T-helper 2 cell treated with Interferon-gamma antibody and Interleukin-4, amounts not matched to agents 5 μg/mL and 100 μg/mL, for 36 hours (primary cell): ENCODE measurements around the gene NQO2.
"Not testable (repeated sequence)": the region's sequence is repeated elsewhere in the genome, so short reads cannot be mapped to it uniquely, and the experiment has no call there.

Source experiments
- DNase-seq: peaks from one replicate; pipeline ENCODE4 v3.0.0; 2021; ENCODE audit warnings: low spot score
- H3K27ac Mint-ChIP-seq: one replicate; pipeline ENCODE4 v1.8.0; 2021; ENCODE audit warnings: mild to moderate bottlenecking, mixed read lengths
- H3K27me3 Mint-ChIP-seq: one replicate; pipeline ENCODE4 v1.8.0; 2021; ENCODE audit warnings: low read depth, mixed read lengths
- H3K36me3 Mint-ChIP-seq: one replicate; pipeline ENCODE4 v1.8.0; 2021; ENCODE audit warnings: low read depth, mixed read lengths
- H3K4me1 Mint-ChIP-seq: one replicate; pipeline ENCODE4 v1.8.0; 2021; ENCODE audit warnings: low read depth, mixed read lengths
- H3K4me3 Mint-ChIP-seq: one replicate; pipeline ENCODE4 v1.8.0; 2022; ENCODE audit warnings: mild to moderate bottlenecking, moderate library complexity, mixed read lengths
- H3K9me3 Mint-ChIP-seq: one replicate; pipeline ENCODE4 v1.8.0; 2021; ENCODE audit warnings: mixed read lengths

The NQO2 gene

GRCh38 chr6:3020976-3021598 lies 21.4 kb downstream of the NQO2 start:
- not testable (repeated sequence) for H3K27ac Mint-ChIP-seq, H3K9me3 Mint-ChIP-seq, H3K27me3 Mint-ChIP-seq, H3K4me3 Mint-ChIP-seq, DNase-seq
- peaks cover 41% of the 10 kb centered on the region for H3K36me3 Mint-ChIP-seq
- peaks cover 37% of the 10 kb centered on the region for H3K4me1 Mint-ChIP-seq

GRCh38 chr6:3022765-3023662 lies 23.3 kb downstream of the NQO2 start:
- Mint-ChIP-seq H3K4me1 (peaks cover 48% of the 10 kb centered on the region), H3K9me3 (no peaks in the 10 kb centered on the region)
- peak; percentile 44 for DNase-seq

GRCh38 chr6:3023663-3024483 lies 24.2 kb downstream of the NQO2 start:
- H3K27me3 Mint-ChIP-seq, result no peaks in the 10 kb centered on the region
- peak overlapping the region; percentile 87 for H3K4me3 Mint-ChIP-seq
- peaks cover 48% of the 10 kb centered on the region for H3K4me1 Mint-ChIP-seq
- H3K36me3 Mint-ChIP-seq, result peaks cover 25% of the 10 kb centered on the region
- DNase-seq, result peak; percentile 90
- H3K9me3 Mint-ChIP-seq, result no peaks in the 10 kb centered on the region
- H3K27ac Mint-ChIP-seq, result peak overlapping the region; percentile 92

More at GRCh38 chr6:3022765-3023662, 23.3 kb downstream of the NQO2 start:
- peak overlapping the region; percentile 87 for H3K4me3 Mint-ChIP-seq
- peaks cover 30% of the 10 kb centered on the region for H3K36me3 Mint-ChIP-seq
- H3K27ac Mint-ChIP-seq, result peak overlapping the region; percentile 92
- no peaks in the 10 kb centered on the region for H3K27me3 Mint-ChIP-seq

DNA sequence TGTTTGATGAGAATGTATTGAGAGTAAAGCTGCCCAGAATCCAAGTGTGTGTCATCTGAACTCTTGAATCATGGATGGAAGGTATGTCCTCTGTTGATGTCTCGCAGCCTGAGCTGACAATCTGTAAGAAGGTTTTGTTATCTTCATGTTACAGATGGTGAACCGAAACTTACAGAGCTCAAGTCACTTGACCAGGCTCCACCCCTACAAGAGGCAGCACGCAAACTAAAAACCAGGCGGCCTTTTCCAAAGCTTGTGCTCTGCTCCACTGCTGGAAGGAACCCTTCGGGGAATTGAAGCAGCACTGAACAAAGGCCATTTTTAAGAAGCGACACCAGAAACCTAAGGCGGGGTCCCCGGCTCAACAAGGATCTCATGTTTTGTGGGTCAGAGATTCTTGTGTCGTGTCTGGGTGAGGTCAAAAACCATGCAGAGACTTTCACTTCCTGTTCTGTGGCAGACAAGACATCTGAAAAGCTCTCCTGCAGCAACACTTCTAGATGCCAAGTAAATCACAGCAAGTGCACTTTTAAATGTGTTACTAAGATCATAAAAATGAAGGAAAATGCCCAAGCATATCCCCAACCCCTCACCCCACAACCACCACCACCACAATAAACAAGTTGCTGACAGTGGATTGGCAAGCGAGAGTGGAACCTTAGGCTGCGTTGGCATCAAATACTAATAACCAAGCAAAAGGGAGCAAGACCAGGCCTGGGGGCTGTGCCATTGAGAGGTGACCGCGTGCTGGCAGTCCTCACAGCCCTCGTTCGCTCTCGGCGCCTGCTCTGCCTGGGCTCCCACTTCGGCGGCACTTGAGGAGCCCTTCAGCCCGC lies 27.3 kb downstream of the NQO2 start:
- H3K36me3 Mint-ChIP-seq, result peaks cover 8% of the 10 kb centered on the region
- no peaks in the 10 kb centered on the region for H3K9me3 Mint-ChIP-seq
- peak overlapping the region; percentile 74 for H3K4me3 Mint-ChIP-seq
- peaks cover 45% of the 10 kb centered on the region for H3K4me1 Mint-ChIP-seq
- DNase-seq, result peak; percentile 50
- H3K27ac Mint-ChIP-seq, result peak overlapping the region; percentile 87
- H3K27me3 Mint-ChIP-seq, result peaks cover 6% of the 10 kb centered on the region

DNA sequence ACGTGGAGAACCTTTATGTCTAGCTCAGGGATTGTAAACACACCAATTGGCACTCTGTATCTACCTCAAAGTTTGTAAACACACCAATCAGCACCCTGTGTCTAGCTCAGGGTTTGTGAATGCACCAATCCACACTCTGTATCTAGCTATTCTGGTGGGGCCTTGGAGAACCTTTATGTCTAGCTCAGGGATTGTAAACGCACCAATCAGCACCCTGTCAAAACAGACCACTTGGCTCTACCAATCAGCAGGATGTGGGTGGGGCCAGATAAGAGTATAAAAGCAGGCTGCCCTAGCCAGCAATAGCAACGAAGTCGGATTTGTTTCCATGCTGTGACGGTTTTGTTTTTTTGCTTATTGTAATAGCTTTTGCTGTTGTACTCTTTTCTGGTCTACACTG lies 28.5 kb downstream of the NQO2 start:
- not testable (repeated sequence) for H3K36me3 Mint-ChIP-seq, H3K27me3 Mint-ChIP-seq, DNase-seq, H3K27ac Mint-ChIP-seq, H3K4me3 Mint-ChIP-seq, H3K9me3 Mint-ChIP-seq
- peaks cover 46% of the 10 kb centered on the region for H3K4me1 Mint-ChIP-seq

GRCh38 chr6:3031857-3032640 lies 32.4 kb downstream of the NQO2 start:
- peaks cover 11% of the 10 kb centered on the region for H3K9me3 Mint-ChIP-seq
- H3K27me3 Mint-ChIP-seq, result peaks cover 22% of the 10 kb centered on the region
- H3K36me3 Mint-ChIP-seq, result peaks cover 4% of the 10 kb centered on the region
- DNase-seq, result no peak
- H3K4me1 Mint-ChIP-seq, result peaks cover 16% of the 10 kb centered on the region
- H3K4me3 Mint-ChIP-seq, result no peak overlapping the region
- H3K27ac Mint-ChIP-seq, result no peak overlapping the region

DNA sequence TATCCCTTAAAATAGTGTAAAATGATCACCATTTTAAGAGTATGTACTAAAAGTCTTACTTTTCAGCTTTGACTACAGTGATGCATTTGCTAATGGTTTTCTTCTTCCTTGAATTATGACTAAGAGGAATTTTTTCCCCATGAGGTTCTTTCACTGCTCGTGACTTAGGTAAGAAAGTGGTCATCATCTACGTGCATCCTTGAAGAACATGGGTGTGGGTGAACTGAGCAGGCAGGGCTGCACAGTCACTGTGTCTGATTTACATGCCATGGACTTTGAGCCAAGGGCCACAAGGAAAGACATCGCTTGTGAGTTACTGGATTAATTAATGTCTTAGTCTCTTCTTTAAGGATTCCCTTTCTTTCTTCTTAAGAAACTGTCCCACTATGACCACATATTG lies 33.3 kb downstream of the NQO2 start:
- DNase-seq, result no peak
- H3K27me3 Mint-ChIP-seq, result peaks cover 32% of the 10 kb centered on the region

DNA sequence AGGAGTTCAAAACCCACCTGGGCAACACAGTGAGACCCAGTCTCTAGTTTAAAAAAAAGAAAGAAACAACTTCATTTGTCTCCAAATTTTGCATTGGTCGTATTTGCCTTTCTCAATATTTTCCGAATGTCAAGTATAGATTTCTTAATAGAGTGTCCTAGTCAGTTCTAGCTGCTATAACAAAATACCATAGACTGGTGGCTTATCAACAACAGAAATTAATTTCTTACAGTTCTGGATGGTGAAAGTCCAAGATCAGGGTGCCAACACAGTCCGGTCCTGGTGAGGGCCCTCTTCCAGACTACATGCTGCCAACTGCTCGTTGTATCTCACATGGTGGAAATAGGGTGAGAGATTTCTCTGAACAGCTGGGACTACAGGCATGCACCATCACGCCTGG lies 34.0 kb downstream of the NQO2 start:
- H3K9me3 Mint-ChIP-seq, result peaks cover 11% of the 10 kb centered on the region
- H3K4me1 Mint-ChIP-seq, result peaks cover 11% of the 10 kb centered on the region
- H3K36me3 Mint-ChIP-seq, result peaks cover 4% of the 10 kb centered on the region
- peaks cover 37% of the 10 kb centered on the region for H3K27me3 Mint-ChIP-seq
- no peak overlapping the region for H3K4me3 Mint-ChIP-seq
- H3K27ac Mint-ChIP-seq, result no peak overlapping the region
- no peak for DNase-seq

More for the DNA sequence above, 33.3 kb downstream of the NQO2 start:
- no peak overlapping the region for H3K27ac Mint-ChIP-seq
- H3K4me3 Mint-ChIP-seq, result no peak overlapping the region
- H3K4me1 Mint-ChIP-seq, result peaks cover 13% of the 10 kb centered on the region
- H3K36me3 Mint-ChIP-seq, result peaks cover 4% of the 10 kb centered on the region
- H3K9me3 Mint-ChIP-seq, result peaks cover 11% of the 10 kb centered on the region

GRCh38 chr6:3035397-3035796 lies 35.7 kb downstream of the NQO2 start:
- no peak overlapping the region for H3K4me3 Mint-ChIP-seq
- DNase-seq, result no peak
- H3K9me3 Mint-ChIP-seq, result peaks cover 11% of the 10 kb centered on the region
- H3K36me3 Mint-ChIP-seq, result peaks cover 4% of the 10 kb centered on the region
- peaks cover 31% of the 10 kb centered on the region for H3K27me3 Mint-ChIP-seq
- no peak overlapping the region for H3K27ac Mint-ChIP-seq
- peaks cover 11% of the 10 kb centered on the region for H3K4me1 Mint-ChIP-seq

DNA sequence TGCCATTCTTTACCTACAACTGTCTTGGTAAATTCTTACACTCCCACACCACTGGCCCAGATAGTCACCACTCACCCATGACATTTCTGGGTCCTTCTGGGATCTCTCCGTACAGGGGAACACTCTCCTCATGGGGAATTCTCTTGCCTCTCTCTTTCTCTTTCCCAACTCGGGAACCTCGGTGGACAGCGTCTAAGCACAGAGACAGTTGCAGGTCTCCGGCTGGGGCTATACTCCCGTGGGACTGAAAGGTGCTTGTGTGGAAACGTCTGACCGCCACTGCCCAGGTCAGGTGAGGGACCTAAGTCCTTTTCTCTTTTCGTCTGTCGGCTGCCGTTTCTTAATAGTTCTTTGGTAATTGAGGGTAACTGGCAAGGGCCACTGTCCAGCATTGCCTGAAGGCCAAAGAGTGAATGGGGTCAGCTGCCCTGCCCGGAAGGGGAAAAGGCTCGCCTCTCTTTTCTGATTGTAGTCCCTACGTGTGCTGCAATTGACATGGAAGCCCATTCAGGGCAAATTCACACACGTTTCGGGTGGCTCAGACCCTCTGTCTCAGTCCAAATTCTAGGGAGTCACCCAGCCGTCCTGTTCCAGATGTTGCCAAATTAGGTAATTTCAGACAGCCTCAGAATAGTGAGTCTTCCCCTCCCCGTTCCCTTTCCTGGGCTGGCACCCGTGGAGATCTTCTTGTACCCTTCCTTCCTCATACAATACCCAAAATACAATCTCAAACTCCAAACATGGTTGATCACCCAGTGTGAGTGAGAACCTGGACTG lies 37.4 kb downstream of the NQO2 start:
- Mint-ChIP-seq H3K4me3 (no peak overlapping the region), H3K27ac (no peak overlapping the region), H3K36me3 (peaks cover 4% of the 10 kb centered on the region)

DNA sequence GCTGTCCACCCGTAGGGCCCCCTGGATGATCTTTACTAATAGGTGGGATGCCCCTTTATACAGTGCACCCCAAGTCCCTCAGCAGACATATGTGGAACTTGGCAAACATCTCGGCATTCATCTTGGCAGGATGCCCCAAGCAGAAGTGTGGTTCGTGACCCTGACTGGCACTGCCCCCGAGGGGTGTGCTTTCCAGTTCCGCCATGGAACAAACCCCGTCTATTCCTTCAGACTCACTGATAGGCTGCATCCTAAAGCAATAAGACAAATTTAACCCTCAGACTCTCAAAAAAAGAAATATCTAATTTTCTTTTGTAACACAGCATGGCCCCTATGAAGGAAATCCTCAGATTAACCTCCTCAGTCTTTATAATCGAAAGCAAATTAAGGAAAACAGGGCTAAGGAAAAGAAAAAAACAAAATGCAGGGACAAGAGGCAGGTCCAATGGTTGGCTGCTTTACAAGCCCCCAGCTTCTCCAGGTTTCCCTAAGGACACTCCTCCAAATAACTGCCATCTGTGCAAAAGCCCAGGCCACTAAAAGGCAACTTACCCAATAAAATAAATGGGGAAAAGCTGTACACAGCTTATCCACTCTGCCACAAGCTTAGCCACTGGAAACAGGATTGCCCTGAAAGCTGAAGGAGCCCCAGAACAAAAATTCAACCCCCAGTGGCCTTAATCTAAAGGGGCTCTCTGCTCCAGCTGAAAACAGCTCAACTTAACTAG lies 38.1 kb downstream of the NQO2 start:
- no peak overlapping the region for H3K27ac Mint-ChIP-seq
- peaks cover 32% of the 10 kb centered on the region for H3K27me3 Mint-ChIP-seq
- H3K4me3 Mint-ChIP-seq, result no peak overlapping the region
- H3K4me1 Mint-ChIP-seq, result no peaks in the 10 kb centered on the region
- peaks cover 4% of the 10 kb centered on the region for H3K36me3 Mint-ChIP-seq
- peaks cover 11% of the 10 kb centered on the region for H3K9me3 Mint-ChIP-seq
- no peak for DNase-seq

More for the DNA sequence above, 37.4 kb downstream of the NQO2 start:
- H3K4me1 Mint-ChIP-seq, result peaks cover 5% of the 10 kb centered on the region
- H3K27me3 Mint-ChIP-seq, result peaks cover 34% of the 10 kb centered on the region
- no peak for DNase-seq
- H3K9me3 Mint-ChIP-seq, result peaks cover 11% of the 10 kb centered on the region
